CD4-positive, alpha-beta T cell treated with Interleukin-17A for 4 hours (primary cell): ENCODE measurements around the gene CDK14.
"Not testable (repeated sequence)": the region's sequence is repeated elsewhere in the genome, so short reads cannot be mapped to it uniquely, and the experiment has no call there.

Experiments used
- DNase-seq: peaks from one replicate; pipeline ENCODE4 v3.0.0-alpha.2; 2020; ENCODE audit warnings: mixed read lengths

CDK14 gene

GRCh38 chr7:91135703-91136430 lies 539.7 kb downstream of the CDK14 start:
- DNase-seq: no peak

GRCh38 chr7:91137153-91137787 lies 541.1 kb downstream of the CDK14 start:
- DNase-seq: no peak

- DNase-seq: no peak
These were observed 541.8 kb downstream of the CDK14 start for GRCh38 chr7:91137788-91138368.

GRCh38 chr7:91140286-91140685 lies 544.2 kb downstream of the CDK14 start:
- DNase-seq: no peak

- no peak for DNase-seq
These were observed 544.9 kb downstream of the CDK14 start for GRCh38 chr7:91140982-91141381.

- DNase-seq: no peak
These were observed 546.6 kb downstream of the CDK14 start for GRCh38 chr7:91142743-91143142.

GRCh38 chr7:91149341-91150246 lies 553.5 kb downstream of the CDK14 start:
- no peak for DNase-seq

- no peak for DNase-seq
These were observed 555.8 kb downstream of the CDK14 start for GRCh38 chr7:91151916-91152315.

GRCh38 chr7:91156316-91157185 lies 560.4 kb downstream of the CDK14 start:
- no peak for DNase-seq

GRCh38 chr7:91157579-91158320 lies 561.6 kb downstream of the CDK14 start:
- no peak for DNase-seq

GRCh38 chr7:91162436-91162835 lies 566.3 kb downstream of the CDK14 start:
- no peak for DNase-seq

GRCh38 chr7:91164506-91164905 lies 568.4 kb downstream of the CDK14 start:
- no peak for DNase-seq

- DNase-seq: no peak
These were observed 569.1 kb downstream of the CDK14 start for GRCh38 chr7:91165006-91165845.

GRCh38 chr7:91165846-91166230 lies 569.7 kb downstream of the CDK14 start:
- DNase-seq: no peak

GRCh38 chr7:91168871-91169829 lies 573.0 kb downstream of the CDK14 start:
- no peak for DNase-seq

GRCh38 chr7:91169830-91170191 lies 573.7 kb downstream of the CDK14 start:
- DNase-seq: no peak

- not testable (repeated sequence) for DNase-seq
These were observed 577.1 kb downstream of the CDK14 start for GRCh38 chr7:91173265-91173664.

GRCh38 chr7:91180746-91181145 lies 584.6 kb downstream of the CDK14 start:
- no peak for DNase-seq

- no peak for DNase-seq
These were observed 585.8 kb downstream of the CDK14 start for GRCh38 chr7:91181949-91182348.
